HEK293T (cell line): Measurements from ENCODE around the gene ETV3L.

ENCODE experiments used
- CTCF ChIA-PET: fragments of 350-600 bp; formaldehyde crosslinking; extraction: SDS; loops from one replicate; lab custom pipeline; 2021; ENCODE audit warnings: antibody characterized with exemption, inconsistent platforms; lab: Yijun Ruan, JAX
- POLR2A ChIA-PET: fragments of 350-600 bp; formaldehyde crosslinking; extraction: SDS; loops from one replicate; lab custom pipeline; 2020; ENCODE audit warnings: antibody characterized with exemption, inconsistent platforms; lab: Yijun Ruan, JAX
- DNase-seq: peaks from one replicate; pipeline ENCODE4 v3.0.0; 2012; ENCODE audit warnings: mixed read lengths; ENCODE audit errors: extremely low spot score
- ARNT ChIP-seq: fragments of 450-650 bp; IDR thresholded peaks from 2 replicates; pipeline ENCODE4 v1.6.1; 2017; ENCODE audit warnings: mild to moderate bottlenecking
- BHLHE40 ChIP-seq: fragments of 450-650 bp; IDR thresholded peaks from 2 replicates; pipeline ENCODE4 v1.6.1; 2016; ENCODE audit warnings: mild to moderate bottlenecking, moderate library complexity, borderline replicate concordance
- CTBP1 ChIP-seq: fragments of 450-650 bp; IDR thresholded peaks from 2 replicates; pipeline ENCODE4 v1.6.1; 2016; ENCODE audit warnings: borderline replicate concordance
- ELF4 ChIP-seq: fragments of 450-650 bp; IDR thresholded peaks from 2 replicates; pipeline ENCODE4 v1.6.1; 2017; ENCODE audit warnings: antibody characterized with exemption
- FOXA1 ChIP-seq: fragments of 450-650 bp; IDR thresholded peaks from 2 replicates; pipeline ENCODE4 v1.6.1; 2016; ENCODE audit warnings: mild to moderate bottlenecking
- FOXK2 ChIP-seq: fragments of 450-650 bp; IDR thresholded peaks from 2 replicates; pipeline ENCODE4 v1.6.1; 2016; ENCODE audit warnings: mild to moderate bottlenecking
- FOXM1 ChIP-seq: fragments of 450-650 bp; IDR thresholded peaks from 2 replicates; pipeline ENCODE4 v1.6.1; 2017; ENCODE audit warnings: mild to moderate bottlenecking, borderline replicate concordance
- HDGF ChIP-seq: fragments of 450-650 bp; IDR thresholded peaks from 2 replicates; pipeline ENCODE4 v1.6.1; 2017; ENCODE audit warnings: antibody characterized with exemption, borderline replicate concordance
- L3MBTL2 ChIP-seq: fragments of 450-650 bp; conservative IDR thresholded peaks from 2 replicates; pipeline ENCODE4 v1.6.1; 2016; ENCODE audit warnings: mild to moderate bottlenecking
- LEF1 ChIP-seq: fragments of 450-650 bp; IDR thresholded peaks from 2 replicates; pipeline ENCODE4 v1.6.1; 2017; ENCODE audit warnings: mild to moderate bottlenecking, borderline replicate concordance
- NFRKB ChIP-seq: fragments of 450-650 bp; IDR thresholded peaks from 2 replicates; pipeline ENCODE4 v1.6.1; 2016; ENCODE audit warnings: mild to moderate bottlenecking, moderate library complexity
- PKNOX1 ChIP-seq: fragments of 450-650 bp; IDR thresholded peaks from 2 replicates; pipeline ENCODE4 v1.6.1; 2016
- SP1 ChIP-seq: fragments of 450-650 bp; IDR thresholded peaks from 2 replicates; pipeline ENCODE4 v1.6.1; 2017
- SUZ12 ChIP-seq: fragments of 450-650 bp; IDR thresholded peaks from 2 replicates; pipeline ENCODE4 v1.6.1; 2016; ENCODE audit warnings: mild to moderate bottlenecking
- TARDBP ChIP-seq: fragments of 450-650 bp; IDR thresholded peaks from 2 replicates; pipeline ENCODE4 v1.6.1; 2016
- ZNF384 ChIP-seq: fragments of 450-650 bp; IDR thresholded peaks from 2 replicates; pipeline ENCODE4 v1.6.1; 2016

The ETV3L gene

GRCh38 chr1:157099633-157100009 is at the start of gene ETV3L:
TSS of gene ETV3L (minus strand) at chr1:157099808. CDS start at chr1:157099523, 285 bp downstream.
- TF ChIP-seq CTBP1: no peak
- no peak for TF ChIP-seq SUZ12
- TF ChIP-seq L3MBTL2: no peak
- no peak for TF ChIP-seq SP1
- TF ChIP-seq HDGF: no peak
- TF ChIP-seq TARDBP: no peak
- no peak for TF ChIP-seq ARNT
- TF ChIP-seq NFRKB: no peak
- no peak for TF ChIP-seq PKNOX1
- no peak for TF ChIP-seq FOXA1
- TF ChIP-seq BHLHE40: no peak
- no peak for TF ChIP-seq ZNF384
- TF ChIP-seq FOXM1: no peak
- TF ChIP-seq LEF1: no peak
- DNase-seq: no peak
- POLR2A ChIA-PET: no interaction called here
- CTCF ChIA-PET: interaction anchor here (0.6 to 1.4 kb wide), 2 partner anchors 10 to 38 kb away, joined by 3 to 5 read pairs; no protein-coding TSS in a partner anchor

DNA sequence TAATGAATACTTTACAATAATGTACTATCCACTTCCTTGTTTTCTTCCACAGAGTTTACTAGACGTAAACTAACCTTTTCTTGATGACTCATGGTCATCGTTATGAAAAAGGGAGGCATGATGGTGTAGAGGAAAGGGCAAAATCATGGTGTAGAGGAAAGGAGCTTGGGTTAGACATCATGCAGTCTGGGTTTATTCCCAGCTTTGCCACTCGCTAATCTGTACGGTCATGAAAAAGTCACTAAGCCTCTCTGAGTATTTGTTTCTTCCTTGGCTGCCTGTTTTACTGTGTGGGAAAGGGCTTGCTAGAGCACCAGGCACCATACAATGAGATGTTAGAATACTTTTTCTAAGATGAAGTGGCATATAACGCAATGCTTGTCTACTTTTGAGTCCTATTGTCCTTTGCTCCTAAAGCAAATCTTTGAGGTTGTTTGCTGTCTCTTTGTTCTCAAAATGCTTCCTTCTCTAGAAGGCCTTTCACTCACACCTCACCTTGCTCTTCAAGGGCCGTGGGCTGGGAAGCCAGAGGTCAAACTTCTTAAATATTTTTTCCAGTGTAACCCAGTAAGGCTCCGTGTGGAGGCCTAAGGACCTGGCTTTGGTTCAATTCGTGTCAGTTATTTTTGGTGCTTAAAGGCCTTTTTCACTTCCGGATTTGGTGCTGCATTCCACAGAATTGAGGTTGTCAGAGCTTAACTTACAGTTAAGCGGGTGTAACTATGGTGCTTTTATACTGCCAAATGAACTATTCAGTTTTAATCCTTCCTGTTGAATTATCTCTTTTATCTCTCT is 48.5 kb upstream of the ETV3L start:
- TF ChIP-seq FOXA1 (no peak), ELF4 (no peak), NFRKB (no peak), SUZ12 (no peak), TARDBP (no peak), FOXK2 (no peak), CTBP1 (no peak), ZNF384 (no peak), HDGF (no peak), SP1 (no peak), ARNT (no peak), BHLHE40 (no peak), FOXM1 (no peak), LEF1 (no peak), L3MBTL2 (no peak), PKNOX1 (no peak)
- ChIA-PET CTCF (interaction anchor here (0.9 kb wide), 2 partner anchors 8 to 58 kb away, joined by 5 to 6 read pairs; no protein-coding TSS in a partner anchor), POLR2A (interaction anchor here (1.5 kb wide), 1 partner anchor 9 kb away, joined by 10 read pairs; no protein-coding TSS in a partner anchor)
- DNase-seq: no peak

- POLR2A ChIA-PET: interaction anchor here (0.8 to 1.5 kb wide), 2 partner anchors 8 to 10 kb away, joined by 3 to 10 read pairs; no protein-coding TSS in a partner anchor
- CTCF ChIA-PET: interaction anchor here (1.0 kb wide), 1 partner anchor 57 kb away, joined by 3 read pairs; no protein-coding TSS in a partner anchor
- DNase-seq: no peak
- TF ChIP-seq SUZ12 (no peak), FOXM1 (no peak), ARNT (no peak)
These were observed 47.4 kb upstream of the ETV3L start for GRCh38 chr1:157147037-157147436.

DNA sequence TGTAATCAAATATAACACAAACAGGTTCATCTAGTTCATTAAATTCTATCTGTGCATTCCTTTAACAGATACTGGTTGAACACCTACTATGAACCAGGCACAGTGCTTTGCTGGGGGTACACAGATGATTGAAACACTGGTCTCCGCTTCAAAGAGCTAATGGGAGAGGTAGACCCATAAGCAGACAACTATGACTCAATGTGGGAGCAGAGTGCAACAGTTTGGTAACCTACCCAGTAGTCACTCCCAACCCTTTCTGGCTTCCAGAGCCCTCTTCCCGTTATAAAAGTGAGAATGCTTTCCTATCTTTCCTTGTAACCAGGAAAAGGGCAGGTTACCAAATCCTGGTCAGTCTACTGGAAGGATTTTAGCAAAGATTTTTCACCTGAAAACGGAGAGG is 46.6 kb upstream of the ETV3L start:
- ChIA-PET CTCF (interaction anchor here (0.6 to 1.0 kb wide), 2 partner anchors 24 to 56 kb away, joined by 3 read pairs; no protein-coding TSS in a partner anchor), POLR2A (no interaction called here)
- no peak for DNase-seq
- no peak for TF ChIP-seq SUZ12
- no peak for TF ChIP-seq SP1
- no peak for TF ChIP-seq ZNF384
- TF ChIP-seq TARDBP: no peak

DNA sequence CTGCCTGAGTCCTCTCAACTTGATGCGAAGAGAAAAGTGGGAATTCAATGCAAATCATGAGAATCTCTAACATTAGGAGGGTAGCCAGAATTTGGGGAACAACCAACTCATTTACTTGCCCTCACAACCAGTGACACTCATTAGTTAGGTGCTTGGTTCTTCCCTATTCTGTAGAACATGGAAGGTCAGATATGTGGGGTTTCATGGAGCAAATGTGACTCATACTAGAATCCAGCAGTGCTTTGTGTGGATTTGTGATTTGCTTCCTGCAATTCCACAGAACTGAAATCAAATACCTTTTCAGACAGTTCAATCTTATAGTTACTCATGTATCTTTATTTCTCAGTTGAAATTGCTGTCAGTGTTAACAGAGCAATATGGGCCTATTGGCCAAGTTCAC is 45.5 kb upstream of the ETV3L start:
- TF ChIP-seq CTBP1 (no peak), NFRKB (no peak), SP1 (no peak), FOXK2 (no peak), LEF1 (no peak), PKNOX1 (no peak), FOXA1 (no peak), ARNT (no peak), TARDBP (no peak), BHLHE40 (no peak), ZNF384 (no peak), L3MBTL2 (no peak), SUZ12 (no peak), ELF4 (no peak)
- POLR2A ChIA-PET: no interaction called here
- no peak for DNase-seq
- CTCF ChIA-PET: no interaction called here

- CTCF ChIA-PET: interaction anchor here (1.0 kb wide), 1 partner anchor 55 kb away, joined by 3 read pairs; no protein-coding TSS in a partner anchor
- POLR2A ChIA-PET: no interaction called here
- DNase-seq: no peak
- TF ChIP-seq ELF4 (no peak), SUZ12 (no peak), ARNT (no peak), LEF1 (no peak), ZNF384 (no peak), BHLHE40 (no peak), FOXK2 (no peak), SP1 (no peak), FOXA1 (no peak), HDGF (no peak), TARDBP (no peak), NFRKB (no peak), PKNOX1 (no peak)
These were observed 44.9 kb upstream of the ETV3L start for GRCh38 chr1:157144509-157144908.
